BJ (cell line): Measurements from ENCODE around the gene ELAVL3. TPM values are rescaled to one million over a fixed set of nuclear protein-coding genes. Genes with fewer than 3 reads are reported as not detected.
A peak's percentile ranks its signal among the peaks of the same experiment; 100 is the strongest.
"Not testable (repeated sequence)": the region's sequence is repeated elsewhere in the genome, so short reads cannot be mapped to it uniquely, and the experiment has no call there.

Experiments used
- CTCF ChIA-PET: fragments of 350-600 bp; formaldehyde crosslinking; extraction: SDS; loops from one replicate; lab custom pipeline; 2021; ENCODE audit warnings: antibody characterized with exemption, inconsistent platforms; lab: Yijun Ruan, JAX
- POLR2A ChIA-PET: fragments of 300-600 bp; sonication (Branson Sonifier 250); formaldehyde crosslinking; extraction: SDS; loops from one replicate; lab custom pipeline; 2021; ENCODE audit warnings: antibody characterized with exemption; lab: Charles Lee
- DNase-seq: peaks from one replicate; pipeline ENCODE4 v3.0.0-alpha.2; 2011; ENCODE audit warnings: low read depth
- H3K27me3 ChIP-seq: 2 replicates; pipeline ENCODE4 v1.6.0; 2011; ENCODE audit warnings: low read length; ENCODE audit not compliant: control insufficient read depth, insufficient read depth
- H3K36me3 ChIP-seq: 2 replicates; pipeline ENCODE4 v1.5.1; 2011; ENCODE audit warnings: low read length; ENCODE audit not compliant: control insufficient read depth, insufficient read depth
- H3K4me3 ChIP-seq: 2 replicates; pipeline ENCODE4 v1.5.1; 2011; ENCODE audit warnings: low read depth, mild to moderate bottlenecking, control low read depth, low read length
- CTCF ChIP-seq: IDR thresholded peaks from 2 replicates; pipeline ENCODE4 v1.5.1; 2011; ENCODE audit warnings: low read depth, mild to moderate bottlenecking, control low read depth, inconsistent platforms, low read length, moderate library complexity; ENCODE audit not compliant: insufficient read depth
- polyA plus RNA-seq: library from polyadenylated mRNA; depleted of rRNA; stranded (reverse); fragments of >200 nt; gene quantifications from 2 replicates; pipeline ENCODE4 v1.2.3, GENCODE V29; 2011

The ELAVL3 gene
- polyA plus RNA-seq, 1 experiment, result not detected

DNA sequence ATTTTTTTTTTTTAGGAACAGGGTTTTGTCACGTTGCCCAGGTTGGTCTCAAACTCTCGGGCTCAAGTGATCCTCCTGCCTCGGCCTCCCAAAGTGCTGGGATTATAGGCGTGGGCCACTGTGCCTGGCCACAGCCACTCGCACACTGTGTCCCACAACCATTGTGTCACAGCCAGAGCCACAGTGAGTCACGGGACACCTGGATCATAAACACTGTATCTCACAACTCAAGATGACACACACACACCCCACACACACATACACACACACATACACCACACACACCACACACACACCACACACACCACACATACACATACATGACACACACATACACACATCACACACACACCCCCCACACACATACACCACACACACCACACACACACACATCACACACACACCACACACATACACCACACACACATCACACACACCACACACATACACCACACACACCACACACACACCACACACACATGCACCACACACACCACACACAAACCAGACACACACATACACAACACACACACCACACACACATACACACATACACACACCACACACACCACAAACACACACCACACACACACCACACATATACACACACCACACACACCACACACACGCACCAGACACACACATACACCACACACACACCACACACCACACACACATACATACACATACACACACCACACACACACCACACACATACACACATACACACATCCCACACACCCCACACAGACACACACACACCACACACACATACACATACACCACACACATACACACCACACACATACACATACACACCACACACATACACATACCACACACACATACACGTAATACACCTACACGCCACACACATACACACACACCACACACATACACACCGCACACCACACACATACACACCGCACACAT lies 16.2 kb downstream of the ELAVL3 start:
- POLR2A ChIA-PET, result no interaction called here
- H3K27me3 ChIP-seq, result no peaks in the 10 kb centered on the region
- no peak for TF ChIP-seq CTCF
- no peaks in the 10 kb centered on the region for H3K36me3 ChIP-seq
- no peak overlapping the region for H3K4me3 ChIP-seq
- CTCF ChIA-PET, result interaction anchor here (0.9 kb wide), 1 partner anchor 29 kb away, joined by 3 read pairs; the partner anchor contains the start of gene PRKCSH
- no peak for DNase-seq

GRCh38 chr19:11463391-11463790 lies 17.5 kb downstream of the ELAVL3 start:
- CTCF ChIA-PET, result no interaction called here
- Histone ChIP-seq H3K27me3 (no peaks in the 10 kb centered on the region), H3K4me3 (no peak overlapping the region), H3K36me3 (no peaks in the 10 kb centered on the region)
- no peak for DNase-seq
- POLR2A ChIA-PET, result no interaction called here
- no peak for TF ChIP-seq CTCF

GRCh38 chr19:11461453-11461852 lies 19.4 kb downstream of the ELAVL3 start:
- Histone ChIP-seq H3K36me3 (no peaks in the 10 kb centered on the region), H3K4me3 (no peak overlapping the region), H3K27me3 (no peaks in the 10 kb centered on the region)
- ChIA-PET POLR2A (no interaction called here), CTCF (interaction anchor here (1.7 kb wide), 1 partner anchor 21 kb away, joined by 5 read pairs; no protein-coding TSS in a partner anchor)
- DNase-seq, result no peak
- no peak for TF ChIP-seq CTCF

DNA sequence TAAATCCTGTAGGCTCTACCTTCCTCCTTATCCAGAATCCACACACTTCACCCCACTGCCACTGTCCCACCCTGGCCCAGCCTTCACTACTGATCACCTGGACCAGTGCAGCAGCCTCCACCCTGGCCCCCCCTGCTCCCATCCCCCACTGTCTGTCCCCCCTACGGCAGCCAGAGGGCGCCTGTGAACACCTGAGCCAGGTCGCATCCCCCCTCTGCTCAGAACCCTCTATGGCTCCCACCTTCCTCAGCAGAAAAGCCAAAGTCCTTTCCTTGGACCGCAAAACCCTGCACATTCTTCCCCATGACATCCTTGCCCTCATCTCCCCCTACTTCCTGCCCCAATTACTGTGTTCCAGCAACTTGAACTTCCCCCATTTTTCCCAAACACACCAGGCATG lies 20.6 kb downstream of the ELAVL3 start:
- H3K4me3 ChIP-seq, result no peak overlapping the region
- no peaks in the 10 kb centered on the region for H3K36me3 ChIP-seq
- CTCF ChIA-PET, result no interaction called here
- TF ChIP-seq CTCF, result peak; percentile 22; the same call in 1 of the 2 replicates
- POLR2A ChIA-PET, result no interaction called here
- no peak for DNase-seq
- H3K27me3 ChIP-seq, result no peaks in the 10 kb centered on the region

- DNase-seq, POLR2A ChIA-PET, H3K4me3 ChIP-seq, H3K27me3 ChIP-seq, H3K36me3 ChIP-seq: not testable (repeated sequence)
- CTCF ChIA-PET, result interaction anchor here (0.6 to 1.0 kb wide), 2 partner anchors 23 to 185 kb away, joined by 3 to 4 read pairs; no protein-coding TSS in a partner anchor
Measured at GRCh38 chr19:11458912-11459311, 21.9 kb downstream of the ELAVL3 start.
